A549 treated with AZD2906 at 1 μM for 4 hours (cell line): Measurements from ENCODE around the gene CALM3. TPM values are rescaled to one million over a fixed set of nuclear protein-coding genes. Genes with fewer than 3 reads are reported as not detected.

Experiments
- total RNA-seq: library from RNA; stranded (reverse); fragments of 200-300 nt; extraction: Qiagen RNA extraction; gene quantifications from 5 replicates; pipeline ENCODE4 v1.2.3, GENCODE V29; 2022

The CALM3 gene
- total RNA-seq: 202 to 250 TPM (median 232 TPM) in 5 replicates

GRCh38 chr19:46601318-46602224 is at the start of gene CALM3:
Gene CALM3, plus strand, starts transcription at chr19:46601330. Its CDS starts 105 bp downstream, at chr19:46601435.

GRCh38 chr19:46624958-46625661 is 24.0 kb downstream of the CALM3 start, which contains the start of gene PTGIR:
Gene PTGIR, minus strand, starts transcription at chr19:46625089. Its CDS starts 864 bp downstream, at chr19:46624225.

GRCh38 chr19:46635920-46636761 is 35.0 kb downstream of the CALM3 start, which contains the start of gene GNG8:
Gene GNG8, minus strand, starts transcription at chr19:46636202. Its CDS starts 1,520 bp downstream, at chr19:46634682.

Other genes with a start within 250 kb of the CALM3 start
- gene CCDC8, start 187.8 kb upstream of the CALM3 start, total RNA-seq: not detected in 5 replicates
- not detected in 5 replicates for gene PNMA8C, start 172.4 kb upstream of the CALM3 start, total RNA-seq
- gene PNMA8A, start 129.8 kb upstream of the CALM3 start, total RNA-seq: 7.9 to 10.4 TPM (median 8.8 TPM) in 5 replicates
- not detected in 5 replicates for gene PNMA8B, start 105.5 kb upstream of the CALM3 start, total RNA-seq
- gene PTGIR, start 23.8 kb downstream of the CALM3 start, total RNA-seq: 0.03 to 0.09 TPM in 2 of 5 replicates, not detected in the others
- gene GNG8, start 34.9 kb downstream of the CALM3 start, total RNA-seq: not detected in 5 replicates
- 0.22 to 0.36 TPM (median 0.28 TPM) in 5 replicates for gene DACT3, start 59.9 kb downstream of the CALM3 start, total RNA-seq
- 21.8 to 30.0 TPM (median 27.1 TPM) in 5 replicates for gene PRKD2, start 115.8 kb downstream of the CALM3 start, total RNA-seq
- 18.3 to 19.9 TPM (median 19.0 TPM) in 5 replicates for gene FKRP, start 144.7 kb downstream of the CALM3 start, total RNA-seq
- gene STRN4, start 145.1 kb downstream of the CALM3 start, total RNA-seq: 75.8 to 92.0 TPM (median 86.2 TPM) in 5 replicates
- 207 to 241 TPM (median 213 TPM) in 5 replicates for gene SLC1A5, start 187.3 kb downstream of the CALM3 start, total RNA-seq
- gene AP2S1, start 249.5 kb downstream of the CALM3 start, total RNA-seq: 233 to 318 TPM (median 306 TPM) in 5 replicates